K562 (cell line): ENCODE measurements around the gene FASTK. TPM values are rescaled to one million over a fixed set of nuclear protein-coding genes. Genes with fewer than 3 reads are reported as not detected.

ENCODE experiments used
- ATAC-seq: fragments of 200-7000 bp; cut with Tn5 transposase; 3 replicates; pipeline ENCODE4 v1.9.1; 2020; ENCODE audit warnings: moderate library complexity
- BruUV-seq: library from RNA; stranded (reverse); fragments of 400-500 nt; replicated peaks from 2 replicates; lab custom pipeline; 2021; lab: Mats Ljungman, UMichigan
- CTCF ChIA-PET: fragments of 300-600 bp; formaldehyde crosslinking; extraction: SDS; loops from one replicate; lab custom pipeline; 2021; ENCODE audit warnings: low intra/inter-chr PET ratio; lab: Yijun Ruan, JAX
- POLR2A ChIA-PET: fragments of 300-600, 350-650 bp; sonication (Branson Sonifier 250); formaldehyde crosslinking; extraction: SDS; loops from one replicate; lab custom pipeline; 2021; ENCODE audit warnings: antibody characterized with exemption, inconsistent platforms; lab: Yijun Ruan, JAX
- DNase-seq, 4 experiments: peaks; one replicate each; pipeline versions ENCODE4 v3.0.0 to v3.0.0-alpha.2; 2011 to 2018; ENCODE audit warnings: low spot score in 3 of 4, mixed read lengths in 3 of 4; ENCODE audit errors: extremely low read depth in 1 of 4
- FAIRE-seq: peaks from 2 replicates; lab custom pipeline; 2011; peaks lifted over from hg19 to GRCh38; lab: Jason Lieb, UNC
- H2AFZ ChIP-seq: 2 replicates; pipeline ENCODE4 v1.6.0; 2011; ENCODE audit warnings: low read depth, low read length, control low read depth, inconsistent platforms
- H3K27ac ChIP-seq: fragments of 200-600 bp; 3 replicates; pipeline ENCODE4 v1.8.0; 2011; ENCODE audit warnings: low read depth, mild to moderate bottlenecking, control low read depth, inconsistent platforms, low read length, moderate library complexity, mixed read lengths; ENCODE audit errors: extremely low read depth
- H3K27me3 ChIP-seq, 2 experiments: fragments of 300-600 bp in 1 of 2; 2 replicates in 1 of 2; 3 replicates in 1 of 2; pipeline versions ENCODE4 v1.6.0 to v1.8.0; 2011; ENCODE audit warnings: inconsistent platforms in 2 of 2, low read length in 2 of 2, mild to moderate bottlenecking in 1 of 2, mixed read lengths in 1 of 2, moderate library complexity in 1 of 2; ENCODE audit not compliant: control insufficient read depth in 2 of 2, insufficient read depth in 2 of 2
- H3K36me3 ChIP-seq: fragments of 300-600 bp; 3 replicates; pipeline ENCODE4 v1.8.0; 2011; ENCODE audit warnings: mild to moderate bottlenecking, low read length, inconsistent platforms; ENCODE audit not compliant: control insufficient read depth, insufficient read depth
- H3K4me1 ChIP-seq, 2 experiments: fragments of 200-600 bp in 1 of 2; replicated peaks in 1 of 2; 2 replicates in 1 of 2; 3 replicates in 1 of 2; pipeline versions ENCODE4 v1.5.1 to v1.8.0; 2011; ENCODE audit warnings: inconsistent platforms in 2 of 2, low read length in 2 of 2, mild to moderate bottlenecking in 1 of 2, mixed read lengths in 1 of 2, moderate library complexity in 1 of 2; ENCODE audit not compliant: control insufficient read depth in 2 of 2, insufficient read depth in 2 of 2
- H3K4me2 ChIP-seq: 2 replicates; pipeline ENCODE4 v1.6.1; 2011; ENCODE audit warnings: low read length, control low read depth, inconsistent platforms, mixed read lengths; ENCODE audit not compliant: insufficient read depth
- H3K4me3 ChIP-seq: fragments of 200-600 bp; sonication (generic), shearing (Covaris generic); 2 replicates; pipeline ENCODE4 v1.5.1; 2016; ENCODE audit warnings: control low read depth, inconsistent platforms
- H3K79me2 ChIP-seq: fragments of 200-600 bp; 3 replicates; pipeline ENCODE4 v1.8.0; 2011; ENCODE audit warnings: low read length, inconsistent platforms; ENCODE audit not compliant: control insufficient read depth, insufficient read depth
- H3K9ac ChIP-seq, 2 experiments: 2 replicates each; pipeline versions ENCODE4 v1.6.0 to v1.6.1; 2011; ENCODE audit warnings: low read depth in 2 of 2, low read length in 2 of 2, control low read depth in 1 of 2, inconsistent platforms in 1 of 2, mild to moderate bottlenecking in 1 of 2, mixed read lengths in 1 of 2; ENCODE audit not compliant: insufficient read depth in 1 of 2
- H3K9me1 ChIP-seq: one replicate; pipeline ENCODE4 v1.6.0; 2011; ENCODE audit warnings: inconsistent platforms, mild to moderate bottlenecking, low read length, moderate library complexity; ENCODE audit not compliant: control insufficient read depth, insufficient read depth
- H3K9me3 ChIP-seq: replicated peaks from 2 replicates; pipeline ENCODE4 v1.5.1; 2011; ENCODE audit warnings: low read depth, low read length, inconsistent platforms; ENCODE audit not compliant: control insufficient read depth, insufficient read depth
- H4K20me1 ChIP-seq: replicated peaks from 2 replicates; pipeline ENCODE4 v1.6.1; 2011; ENCODE audit warnings: low read length, inconsistent platforms, mixed read lengths; ENCODE audit not compliant: control insufficient read depth, insufficient read depth
- PRDM10 ChIP-seq: fragments of 450-650 bp; IDR thresholded peaks from 2 replicates; pipeline ENCODE4 v1.6.1; 2018; ENCODE audit not compliant: partially characterized antibody
- ZNF408 ChIP-seq: fragments of 250-450 bp; sonication (Bioruptor Pico); IDR thresholded peaks from 2 replicates; pipeline ENCODE4 v1.4.0; 2020; ENCODE audit warnings: low read depth, mild to moderate bottlenecking, moderate library complexity
- ZNF740 ChIP-seq, 3 experiments: fragments of 200-800 bp in 1 of 3; sonication (Bioruptor generic) in 1 of 3; sonication (generic) in 1 of 3; formaldehyde crosslinking in 1 of 3; IDR thresholded peaks; 2 replicates each; pipeline versions ENCODE4 v1.6.1 to v1.8.0; 2016 to 2022; ENCODE audit warnings: mild to moderate bottlenecking in 2 of 3, missing compliant biosample characterization in 2 of 3, missing genetic modification characterization in 2 of 3, missing genetic modification reagents in 1 of 3
- WGBS: fragments of 100-300 bp; shearing (Covaris generic); methylation state at CpG from one replicate; pipeline ENCODE4 v1.1.6; 2016; ENCODE audit warnings: low coverage, mixed read lengths; ENCODE audit not compliant: insufficient coverage; ENCODE audit errors: missing lambda C conversion rate; 5-methylcytosine and 5-hydroxymethylcytosine counted together
- in situ Hi-C: fragments of 300-500 bp; cut with MboI; formaldehyde crosslinking; loops from 4 replicates; pipeline ENCODE4 v1.15.0; 2018; ENCODE audit warnings: inconsistent platforms, mixed read lengths
- intact Hi-C: fragments of 100-400 bp; cut with micrococcal nuclease; formaldehyde crosslinking; loops from 2 replicates; pipeline ENCODE4 v1.14.2; 2022
- polyA plus RNA-seq, 8 experiments: library from polyadenylated mRNA; depleted of rRNA in 4 of 8; stranded (reverse) in 5 of 8; unstranded in 3 of 8; fragments of >200 nt; fragmentation: Nextera tagmentation in 2 of 8; fragmentation: Illumina TruSeq in 1 of 8; extraction: Ambion mirVana in 2 of 8; extraction: Trizol in 1 of 8; gene quantifications; 2 replicates each; pipeline versions ENCODE4 v1.2.1 to v1.2.3, GENCODE V29; 2011 to 2014; ENCODE audit warnings: inconsistent platforms in 1 of 8, missing spikeins in 1 of 8
- total RNA-seq, 7 experiments: library from RNA; depleted of rRNA in 6 of 7; stranded (reverse); fragments of >200 nt in 6 of 7; fragmentation: Illumina TruSeq in 2 of 7; extraction: Trizol in 2 of 7; gene quantifications; 2 replicates each; pipeline versions ENCODE4 v1.2.1 to v1.2.3, GENCODE V29; 2011 to 2021; ENCODE audit warnings: low replicate concordance in 1 of 7

The FASTK gene
- total and polyA plus RNA-seq, 9 of the 15 experiments (the other 6 are each of a cell fraction or from before 2014, with no cell fraction given) = 0.51 to 150 (median 48.2) TPM

GRCh38 chr7:151103973-151104372 is 23.4 kb upstream of the FASTK start:
- no TSS peak for BruUV-seq
- H3K79me2 ChIP-seq = peaks cover 91% of the 10 kb centered on the region
- peaks cover 58% of the 10 kb centered on the region for H4K20me1 ChIP-seq
- no peak overlapping the region for H2AFZ ChIP-seq
- H3K9me1 ChIP-seq = peaks cover 11% of the 10 kb centered on the region
- intact Hi-C loops = no loop called here
- ChIA-PET POLR2A (interaction anchor here (0.6 to 4.7 kb wide), 5 partner anchors 10 to 48 kb away, joined by 3 to 31 read pairs (median 4); no protein-coding TSS in a partner anchor), CTCF (interaction anchor here (0.6 to 0.7 kb wide), 2 partner anchors 206 to 328 kb away, joined by 3 to 7 read pairs; no protein-coding TSS in a partner anchor)
- H3K27me3 ChIP-seq = no peaks in the 10 kb centered on the region
- 80% methylated on average over 12 of the region's 12 CpGs for WGBS
- DNase-seq (no peak), ATAC-seq (no peak), FAIRE-seq (peak; percentile 26)
- H3K4me3 ChIP-seq = no peak overlapping the region
- TF ChIP-seq ZNF740 (CRISPR knock-in tag; IDR thresholded peaks at IDR 0.05) (peak; percentile 43; the same call in 1 of the 2 replicates), ZNF740 (tag; IDR thresholded peaks at IDR 0.05) (no peak), ZNF408 (CRISPR knock-in tag) (no peak), PRDM10 (peak; percentile 81)
- H3K9me3 ChIP-seq = no peaks in the 10 kb centered on the region
- no peak overlapping the region for H3K4me2 ChIP-seq
- in situ Hi-C loops = no loop called here
- peaks cover 66% of the 10 kb centered on the region for H3K36me3 ChIP-seq
- H3K27ac ChIP-seq = no peak overlapping the region
- peaks cover 14 to 43% of the 10 kb centered on the region in 2 experiments for H3K4me1 ChIP-seq
- H3K9ac ChIP-seq = no peak overlapping the region
